ENCODE measurements around the gene TMEM255A. TPM values are rescaled to one million over a fixed set of nuclear protein-coding genes. Genes with fewer than 3 reads are reported as not detected.

Gene TMEM255A
- total RNA-seq, 4 donors from 2014 or later = 0.13 to 4.0 (median 1.7) TPM

DNA sequence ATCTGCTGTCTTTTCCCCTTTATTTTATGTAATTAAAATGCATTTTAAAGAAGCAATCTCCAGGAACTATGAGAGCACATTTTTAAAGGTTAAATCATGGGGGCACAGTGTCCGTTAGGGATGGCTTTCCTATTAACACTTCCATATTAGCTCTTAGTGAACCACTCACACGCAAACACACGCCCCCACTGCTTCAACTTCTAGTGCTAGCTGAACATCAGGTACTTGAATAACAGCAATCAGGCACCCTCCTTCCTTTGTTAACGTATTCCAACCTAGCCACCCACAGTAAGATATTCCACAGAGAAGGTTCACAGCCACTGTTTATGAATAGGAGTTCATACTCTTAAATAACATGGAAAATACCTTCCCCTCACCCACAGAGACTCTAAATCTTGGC is 9.3 kb downstream of the TMEM255A start:
- no peak overlapping the region for H3K27ac ChIP-seq
- H3K36me3 ChIP-seq = no peaks in the 10 kb centered on the region
- no peak overlapping the region for H3K4me3 ChIP-seq
- TF ChIP-seq, protein P1, sequence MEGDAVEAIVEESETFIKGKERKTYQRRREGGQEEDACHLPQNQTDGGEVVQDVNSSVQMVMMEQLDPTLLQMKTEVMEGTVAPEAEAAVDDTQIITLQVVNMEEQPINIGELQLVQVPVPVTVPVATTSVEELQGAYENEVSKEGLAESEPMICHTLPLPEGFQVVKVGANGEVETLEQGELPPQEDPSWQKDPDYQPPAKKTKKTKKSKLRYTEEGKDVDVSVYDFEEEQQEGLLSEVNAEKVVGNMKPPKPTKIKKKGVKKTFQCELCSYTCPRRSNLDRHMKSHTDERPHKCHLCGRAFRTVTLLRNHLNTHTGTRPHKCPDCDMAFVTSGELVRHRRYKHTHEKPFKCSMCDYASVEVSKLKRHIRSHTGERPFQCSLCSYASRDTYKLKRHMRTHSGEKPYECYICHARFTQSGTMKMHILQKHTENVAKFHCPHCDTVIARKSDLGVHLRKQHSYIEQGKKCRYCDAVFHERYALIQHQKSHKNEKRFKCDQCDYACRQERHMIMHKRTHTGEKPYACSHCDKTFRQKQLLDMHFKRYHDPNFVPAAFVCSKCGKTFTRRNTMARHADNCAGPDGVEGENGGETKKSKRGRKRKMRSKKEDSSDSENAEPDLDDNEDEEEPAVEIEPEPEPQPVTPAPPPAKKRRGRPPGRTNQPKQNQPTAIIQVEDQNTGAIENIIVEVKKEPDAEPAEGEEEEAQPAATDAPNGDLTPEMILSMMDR (IDR thresholded peaks at IDR 0.05) = no peak
- TF ChIP-seq POLR2A (IDR thresholded peaks at IDR 0.05) = no peak
- no peak for DNase-seq
- WGBS, 2 donors = 55 to 56% methylated on average over 4 of the region's 4 CpGs
- H3K4me1 ChIP-seq = no peaks in the 10 kb centered on the region
- no peaks in the 10 kb centered on the region for H3K9me3 ChIP-seq
- H3K27me3 ChIP-seq = peaks cover 0 to 3% (median 0%) of the 10 kb centered on the region in 4 donors
- intact Hi-C loops (cut with DNase I) = no loop called here

DNA sequence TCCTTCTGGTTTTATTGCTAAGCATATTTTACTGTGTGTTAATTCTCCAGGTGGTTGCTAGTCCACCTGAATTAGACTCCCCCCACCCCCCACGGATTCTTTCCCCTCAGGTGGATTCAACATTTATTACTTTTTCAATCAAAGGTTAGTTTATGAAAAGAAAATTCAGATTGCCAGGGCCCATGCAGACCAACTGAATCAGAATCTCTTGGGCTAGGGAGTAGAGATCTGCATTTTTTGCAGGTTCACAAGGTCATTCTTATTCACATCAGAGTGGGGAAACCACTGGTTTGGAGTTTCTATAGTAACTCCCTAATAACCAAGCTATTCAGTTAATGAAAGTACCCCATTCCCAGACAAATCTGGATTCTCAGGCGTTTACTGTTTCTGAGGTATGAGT is 9.8 kb downstream of the TMEM255A start:
- TF ChIP-seq, protein P1 (IDR thresholded peaks at IDR 0.05) = no peak
- TF ChIP-seq POLR2A (IDR thresholded peaks at IDR 0.05) = no peak
- H3K27ac ChIP-seq = no peak overlapping the region

DNA sequence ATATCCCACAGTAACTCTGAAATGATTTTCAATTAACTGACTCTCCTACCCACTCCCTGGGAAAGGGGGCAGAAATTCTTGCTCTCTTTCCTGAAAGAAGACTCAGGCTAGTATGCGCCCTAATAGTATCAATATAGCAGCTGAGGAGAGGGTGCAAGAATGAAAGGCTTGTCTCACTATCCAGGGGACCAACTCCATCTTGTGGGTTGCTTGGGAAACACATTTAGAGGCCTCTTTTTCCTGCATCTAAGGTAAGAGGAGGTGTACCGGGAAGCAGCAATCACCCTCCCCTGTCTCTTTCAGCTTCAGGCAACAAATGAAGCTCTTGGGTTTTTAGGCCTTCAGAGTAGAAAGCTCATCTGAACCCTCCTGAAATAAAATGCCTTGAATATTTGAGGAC is 11.3 kb downstream of the TMEM255A start:
- DNase-seq = no peak
- no peak overlapping the region for H3K4me3 ChIP-seq
- H3K4me1 ChIP-seq = no peaks in the 10 kb centered on the region
- no peaks in the 10 kb centered on the region for H3K36me3 ChIP-seq
- no peak overlapping the region for H3K27ac ChIP-seq
- no peaks in the 10 kb centered on the region for H3K9me3 ChIP-seq
- peaks cover 0 to 3% (median 0%) of the 10 kb centered on the region in 4 donors for H3K27me3 ChIP-seq
- TF ChIP-seq, protein P1 (IDR thresholded peaks at IDR 0.05) = peak in 2 of 6 experiments; percentile 19 to 40
- no peak for TF ChIP-seq POLR2A (IDR thresholded peaks at IDR 0.05)
- intact Hi-C loops (cut with DNase I) = no loop called here
- WGBS, 2 donors = 64% methylated on average over 2 of the region's 2 CpGs; no CpG with 5 or more reads in 1 of the 2 donors

More for the DNA sequence above, 9.8 kb downstream of the TMEM255A start:
- intact Hi-C loops (cut with DNase I) = no loop called here
- no peak for DNase-seq
- Histone ChIP-seq H3K36me3 (no peaks in the 10 kb centered on the region), H3K27me3 (peaks cover 0 to 3% (median 0%) of the 10 kb centered on the region in 4 donors), H3K9me3 (no peaks in the 10 kb centered on the region), H3K4me3 (no peak overlapping the region), H3K4me1 (no peaks in the 10 kb centered on the region)
- 38 to 48% methylated on average over 2 of the region's 2 CpGs for WGBS, 2 donors

DNA sequence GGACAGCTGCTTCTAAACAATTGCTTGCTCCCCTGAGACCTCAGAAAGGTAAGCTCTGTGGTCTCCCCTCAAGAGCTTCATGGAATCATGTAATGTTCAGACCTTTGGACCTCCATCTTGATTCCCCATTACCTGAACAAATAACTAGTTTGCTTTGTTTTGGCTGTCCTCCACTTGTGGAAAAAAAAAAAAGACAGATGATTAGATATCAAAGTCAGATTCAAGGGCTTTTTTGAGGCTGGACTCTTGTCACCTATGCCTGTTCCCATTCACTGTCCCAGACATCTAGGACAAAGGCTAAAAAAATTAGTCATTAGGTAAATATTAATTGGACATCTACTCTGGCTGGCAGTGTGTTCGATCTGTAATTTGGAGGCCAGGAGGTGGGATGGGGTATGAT is 13.3 kb downstream of the TMEM255A start:
- H3K27ac ChIP-seq = no peak overlapping the region
- H3K27me3 ChIP-seq = no peaks in the 10 kb centered on the region
- no peak for TF ChIP-seq POLR2A (IDR thresholded peaks at IDR 0.05)
- TF ChIP-seq, protein P1 (IDR thresholded peaks at IDR 0.05) = no peak
- intact Hi-C loops (cut with DNase I) = no loop called here
- H3K36me3 ChIP-seq = no peaks in the 10 kb centered on the region
- WGBS, 2 donors = 65 to 81% methylated on average over 1 of the region's 1 CpG
- H3K4me3 ChIP-seq = no peak overlapping the region
- H3K4me1 ChIP-seq = no peaks in the 10 kb centered on the region
- no peaks in the 10 kb centered on the region for H3K9me3 ChIP-seq
- no peak for DNase-seq

DNA sequence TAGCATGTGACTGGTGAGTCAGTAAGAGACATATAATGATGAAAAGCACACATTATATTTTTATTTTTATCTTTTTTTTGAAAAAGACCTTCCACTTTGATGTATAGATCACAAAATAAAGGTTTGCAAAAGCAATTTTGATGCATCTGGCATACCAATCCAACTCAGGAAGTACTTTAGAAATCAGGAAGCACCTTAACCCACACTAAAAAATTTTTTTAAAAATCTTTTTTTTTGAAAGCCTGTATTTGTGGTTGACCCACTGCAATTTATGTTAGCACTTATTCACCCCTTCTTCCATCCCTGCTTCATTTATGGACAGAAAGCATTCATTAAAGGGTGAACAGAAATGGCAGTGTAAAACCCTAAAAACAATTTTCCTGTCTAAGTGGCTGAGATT is 16.6 kb downstream of the TMEM255A start:
- H3K36me3 ChIP-seq = no peaks in the 10 kb centered on the region
- no peaks in the 10 kb centered on the region for H3K4me1 ChIP-seq
- H3K9me3 ChIP-seq = no peaks in the 10 kb centered on the region
- TF ChIP-seq, protein P1 (IDR thresholded peaks at IDR 0.05) = no peak
- TF ChIP-seq POLR2A (IDR thresholded peaks at IDR 0.05) = no peak
- no peaks in the 10 kb centered on the region for H3K27me3 ChIP-seq
- no peak for DNase-seq
- intact Hi-C loops (cut with DNase I) = no loop called here
- no peak overlapping the region for H3K4me3 ChIP-seq
- no peak overlapping the region for H3K27ac ChIP-seq
